Gastrocnemius medialis (tissue), 4 donors: Measurements from ENCODE around the gene TENM3.

Experiments used
- CTCF ChIP-seq, 5 experiments: fragments of 450-650 bp in 3 of 5; fragments of 200-600 bp in 2 of 5; sonication (generic) in 2 of 5; IDR thresholded peaks in 4 of 5; conservative IDR thresholded peaks in 1 of 5; 1 replicate in 4 of 5; 2 replicates in 1 of 5; pipeline ENCODE4 v1.5.1; 2016 to 2019; ENCODE audit warnings: antibody characterized with exemption in 5 of 5, mild to moderate bottlenecking in 3 of 5, moderate library complexity in 3 of 5
- POLR2A ChIP-seq, 2 donors: fragments of 450-650 bp; IDR thresholded peaks; one replicate each; pipeline ENCODE4 v1.6.1; 2017; ENCODE audit warnings: antibody characterized with exemption in 2 of 2, mild to moderate bottlenecking in 2 of 2, moderate library complexity in 2 of 2

- TF ChIP-seq CTCF (IDR thresholded peaks at IDR 0.05 in 4 of 5, conservative IDR thresholded peaks at IDR 0.05 in 1 of 5) (no peak), POLR2A (IDR thresholded peaks at IDR 0.05) (no peak)
These were observed 34.6 kb upstream of the TENM3 start for GRCh38 chr4:182208526-182209050.
